ENCODE measurements around the gene KRT33B. TPM values are rescaled to one million over a fixed set of nuclear protein-coding genes. Genes with fewer than 3 reads are reported as not detected.
"Not testable (repeated sequence)": the region's sequence is repeated elsewhere in the genome, so short reads cannot be mapped to it uniquely, and the experiment has no call there.

KRT33B gene
- total RNA-seq, 1 donor from 2014 or later: not detected

DNA sequence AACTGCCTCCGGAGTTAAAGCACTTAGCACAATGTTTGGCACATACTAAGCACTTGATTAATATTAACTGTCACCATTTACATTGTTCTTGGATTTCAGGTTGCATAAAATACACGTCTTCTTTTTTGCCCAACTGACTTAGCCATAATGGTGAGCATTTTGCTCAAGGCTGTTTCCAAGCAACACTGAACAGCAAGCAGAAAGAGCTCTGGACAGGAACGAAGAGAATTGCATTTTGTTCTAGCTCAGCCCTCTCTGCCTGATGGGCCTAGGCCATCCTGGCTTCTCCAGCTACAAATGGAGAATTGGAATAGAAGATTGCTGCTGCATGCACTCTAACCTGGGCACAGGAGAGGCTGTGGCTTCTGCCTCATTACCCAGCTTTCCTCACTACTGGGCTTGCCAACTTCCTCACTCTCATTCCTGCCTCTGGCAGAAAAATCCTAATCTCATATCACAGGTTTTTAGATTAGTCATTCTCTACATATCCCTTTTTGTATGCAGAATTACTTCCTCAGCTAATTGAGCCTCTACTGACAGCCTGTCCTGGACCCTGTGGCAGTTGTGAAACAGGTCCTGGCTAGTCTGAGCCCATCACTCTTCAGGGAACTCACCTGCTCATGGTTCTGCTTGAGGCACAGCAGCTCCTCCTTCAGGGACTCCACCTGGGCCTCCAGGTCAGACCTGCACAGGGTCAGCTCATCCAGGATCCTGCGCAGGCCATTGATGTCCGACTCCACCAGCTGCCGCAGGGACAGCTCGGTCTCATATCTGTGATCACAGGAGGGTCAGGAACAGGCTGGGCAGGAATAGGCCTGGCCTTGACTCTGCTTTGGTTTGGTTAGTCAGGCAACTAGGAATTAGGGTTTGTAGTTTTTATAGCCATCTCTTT, 21.5 kb downstream of the KRT33B start:
- no peak for DNase-seq (ENCODE audit: low spot score)

DNA sequence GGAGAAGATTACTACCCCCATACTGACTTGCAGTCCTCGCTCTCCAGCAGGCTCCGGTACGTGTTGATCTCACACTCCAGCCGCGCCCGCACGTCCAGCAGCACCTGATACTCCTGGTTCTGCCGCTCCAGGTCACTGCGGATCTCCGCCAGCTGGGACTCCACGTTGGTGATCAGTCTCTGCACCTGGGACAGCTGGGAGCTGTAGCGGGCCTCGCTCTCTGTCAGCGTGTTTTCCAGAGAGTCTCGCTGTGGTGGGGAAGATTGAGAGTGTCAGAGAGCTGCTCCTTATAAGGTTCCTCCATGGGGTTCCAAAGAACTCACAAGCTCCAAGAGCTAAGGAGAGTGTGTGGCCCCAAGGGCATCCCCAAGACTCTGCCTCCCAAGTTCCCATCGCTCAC, 23.2 kb downstream of the KRT33B start:
- not testable (repeated sequence) for DNase-seq (ENCODE audit: low spot score)

DNA sequence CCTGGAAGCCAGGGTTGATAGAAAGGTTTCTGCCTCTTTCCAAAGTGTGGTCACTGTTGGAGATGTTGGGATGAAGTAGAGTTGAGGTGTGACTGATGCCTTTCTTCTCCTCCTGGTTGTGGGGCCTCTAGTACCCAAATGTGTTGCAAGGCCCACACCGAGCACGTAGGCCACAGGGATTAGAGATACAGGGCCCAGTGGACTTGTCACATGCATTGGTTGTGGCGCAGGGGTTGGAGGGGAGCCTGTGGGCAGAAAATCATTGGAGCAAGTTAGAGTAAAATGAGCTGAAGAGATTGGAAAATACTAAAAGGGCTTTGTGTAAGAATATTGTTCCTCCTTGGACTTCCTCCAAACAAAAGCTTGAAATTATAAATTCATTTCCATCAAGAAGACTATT, 23.6 kb downstream of the KRT33B start:
- DNase-seq (ENCODE audit: low spot score): no peak

DNA sequence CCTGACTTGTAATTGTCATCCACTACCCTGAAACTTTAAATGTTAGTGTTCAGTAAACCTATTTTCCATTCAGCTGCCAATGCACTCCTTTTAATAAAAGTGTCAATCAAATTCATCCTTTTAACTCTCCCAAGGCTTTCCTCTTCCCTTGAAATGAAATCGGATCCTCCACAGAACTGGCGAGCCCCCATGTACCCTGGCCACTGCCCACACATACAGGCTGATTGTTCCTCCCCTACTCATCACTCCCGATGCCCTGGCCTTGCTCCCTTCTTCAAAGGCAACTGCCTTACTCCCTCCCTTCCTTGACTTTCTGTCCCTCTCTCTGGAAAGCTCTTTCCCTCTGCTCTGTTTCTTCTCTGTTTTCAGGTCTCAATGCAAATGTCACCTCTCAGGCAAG, 26.6 kb downstream of the KRT33B start:
- no peak for DNase-seq (ENCODE audit: low spot score)

DNA sequence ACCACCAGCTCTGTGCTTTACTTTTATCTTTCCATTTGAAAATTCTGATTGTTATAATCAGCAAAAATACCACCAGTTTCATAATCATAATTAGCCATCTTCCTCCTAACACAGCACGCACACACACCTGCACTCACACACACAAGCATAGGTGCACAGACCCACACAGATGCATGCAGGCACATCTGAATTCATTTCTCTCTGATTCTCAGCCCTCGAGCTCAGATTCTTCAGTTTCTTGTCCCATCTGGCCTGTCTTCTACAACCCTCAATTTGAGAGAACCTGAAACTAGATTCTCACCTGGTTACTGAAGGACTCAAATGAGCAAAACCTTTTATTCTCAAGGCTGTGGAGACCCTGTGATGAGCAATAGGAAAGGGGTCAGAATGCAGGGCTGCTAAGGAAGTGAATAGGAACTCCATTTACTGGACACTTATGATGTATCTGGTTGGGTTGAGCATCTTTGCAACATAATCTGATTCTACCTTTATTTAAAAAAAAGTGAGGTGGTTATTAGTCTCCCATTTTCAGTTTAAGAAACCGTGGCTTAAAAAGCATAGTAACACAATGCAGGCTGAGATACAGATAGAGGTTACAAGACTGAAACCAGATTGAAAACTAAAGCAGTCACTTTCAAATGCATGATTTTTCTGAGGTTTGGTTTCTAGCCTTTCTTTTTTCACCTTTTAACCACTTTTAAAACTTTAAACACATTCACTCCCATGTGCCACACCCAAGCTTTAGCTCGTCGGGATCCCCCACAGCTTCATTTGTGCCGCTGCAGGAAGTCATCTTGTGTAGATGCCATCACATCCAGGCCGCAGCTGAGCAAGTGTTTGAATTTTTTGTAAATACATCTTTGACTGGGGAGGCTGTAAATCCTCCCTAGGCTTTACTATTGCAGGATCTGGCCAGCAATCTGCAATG, 28.4 kb downstream of the KRT33B start:
- no peak for DNase-seq (ENCODE audit: low spot score)

DNA sequence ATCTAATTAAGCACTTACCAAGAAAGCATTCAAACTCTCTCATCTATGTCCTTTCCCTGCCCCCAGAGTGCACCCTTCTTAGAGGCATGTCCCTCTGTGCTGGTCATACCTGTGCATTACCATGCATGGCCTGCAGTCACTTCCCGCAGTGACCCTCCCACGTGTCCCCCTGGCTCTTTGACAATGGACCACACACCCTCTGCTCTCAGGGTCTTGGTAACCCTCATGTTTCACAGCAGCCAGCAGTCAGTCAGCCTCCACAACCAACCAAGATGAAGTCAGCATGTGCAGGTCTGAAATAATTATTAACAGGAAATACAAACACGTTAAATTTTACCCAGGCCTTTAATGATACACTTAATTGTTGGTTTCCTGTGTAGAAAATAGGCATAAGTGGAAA, 29.1 kb downstream of the KRT33B start:
- no peak for DNase-seq (ENCODE audit: low spot score)

DNA sequence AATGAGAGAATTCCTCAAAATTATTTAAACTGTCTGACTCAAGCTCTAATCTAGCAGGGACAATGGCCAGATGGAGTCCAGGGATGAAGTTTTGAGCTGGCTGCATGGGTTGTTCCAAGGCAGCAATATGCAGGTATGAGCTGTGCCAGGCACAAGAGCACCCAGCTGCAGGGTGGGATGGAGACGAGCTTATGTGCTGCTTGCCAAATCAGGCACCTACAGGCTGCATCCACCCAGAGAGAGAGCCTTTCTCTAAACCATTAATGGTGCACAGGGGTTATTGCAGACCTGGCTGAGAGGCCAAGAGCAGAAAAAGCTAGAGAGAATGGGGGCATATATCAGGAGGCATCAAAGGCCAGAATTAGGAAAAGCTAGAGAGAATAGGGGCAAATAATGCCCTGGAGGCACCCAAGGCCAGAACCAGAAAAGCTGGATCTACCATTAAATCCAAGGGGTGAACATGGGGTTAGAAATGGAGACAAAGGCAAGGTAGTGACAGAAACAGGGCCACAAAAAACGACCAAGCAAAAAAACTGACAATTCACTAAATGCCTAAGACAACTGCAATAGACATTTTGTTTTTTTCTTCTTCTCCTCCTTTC, 29.9 kb downstream of the KRT33B start:
- peak; percentile 19 for DNase-seq (ENCODE audit: low spot score)

DNA sequence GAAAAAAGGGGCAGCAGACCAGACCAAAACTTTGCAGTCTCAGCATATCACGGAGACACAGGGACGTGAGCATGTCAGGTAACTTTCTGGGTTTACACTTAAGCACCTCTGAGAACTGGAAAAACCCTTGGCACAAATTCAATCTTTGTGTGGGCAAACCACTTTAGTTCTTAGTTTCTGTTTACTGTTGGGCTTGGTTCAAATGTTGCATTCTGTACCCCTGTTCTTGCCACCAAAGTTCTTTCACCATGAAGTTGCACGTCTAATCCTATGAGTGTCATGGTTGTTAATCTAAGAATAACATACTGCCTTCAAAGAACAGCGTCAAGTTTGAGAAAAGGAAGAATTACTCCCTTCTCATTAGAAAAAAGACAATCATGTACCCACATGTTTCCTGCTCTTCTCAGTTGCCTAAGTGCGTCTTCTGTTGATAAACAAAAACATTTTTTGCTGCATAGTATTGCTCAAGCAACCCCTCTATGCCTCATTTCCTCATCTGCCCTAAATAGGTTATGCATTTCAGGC, 30.6 kb downstream of the KRT33B start:
- peak; percentile 43 for DNase-seq (ENCODE audit: low spot score)

DNA sequence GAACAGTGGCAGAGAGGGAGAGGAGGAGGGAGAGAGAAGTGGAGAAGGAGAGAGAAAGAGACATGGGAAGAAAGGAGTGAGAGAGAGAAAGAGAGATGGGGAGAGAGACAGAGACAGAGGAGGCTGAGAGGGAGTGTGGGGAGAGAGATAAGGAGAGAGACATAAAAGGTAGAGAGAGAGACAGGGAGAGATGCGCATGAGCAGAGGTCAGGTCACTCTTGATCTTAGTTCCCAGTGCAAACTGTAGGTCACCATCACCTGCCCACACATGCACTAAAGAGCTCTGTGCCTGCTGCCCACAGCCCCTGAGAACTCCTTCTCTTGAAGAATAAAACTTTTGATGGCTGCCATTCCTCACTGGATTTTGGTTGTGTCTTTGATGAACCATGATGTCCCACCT, 33.9 kb downstream of the KRT33B start:
- DNase-seq (ENCODE audit: low spot score): no peak

DNA sequence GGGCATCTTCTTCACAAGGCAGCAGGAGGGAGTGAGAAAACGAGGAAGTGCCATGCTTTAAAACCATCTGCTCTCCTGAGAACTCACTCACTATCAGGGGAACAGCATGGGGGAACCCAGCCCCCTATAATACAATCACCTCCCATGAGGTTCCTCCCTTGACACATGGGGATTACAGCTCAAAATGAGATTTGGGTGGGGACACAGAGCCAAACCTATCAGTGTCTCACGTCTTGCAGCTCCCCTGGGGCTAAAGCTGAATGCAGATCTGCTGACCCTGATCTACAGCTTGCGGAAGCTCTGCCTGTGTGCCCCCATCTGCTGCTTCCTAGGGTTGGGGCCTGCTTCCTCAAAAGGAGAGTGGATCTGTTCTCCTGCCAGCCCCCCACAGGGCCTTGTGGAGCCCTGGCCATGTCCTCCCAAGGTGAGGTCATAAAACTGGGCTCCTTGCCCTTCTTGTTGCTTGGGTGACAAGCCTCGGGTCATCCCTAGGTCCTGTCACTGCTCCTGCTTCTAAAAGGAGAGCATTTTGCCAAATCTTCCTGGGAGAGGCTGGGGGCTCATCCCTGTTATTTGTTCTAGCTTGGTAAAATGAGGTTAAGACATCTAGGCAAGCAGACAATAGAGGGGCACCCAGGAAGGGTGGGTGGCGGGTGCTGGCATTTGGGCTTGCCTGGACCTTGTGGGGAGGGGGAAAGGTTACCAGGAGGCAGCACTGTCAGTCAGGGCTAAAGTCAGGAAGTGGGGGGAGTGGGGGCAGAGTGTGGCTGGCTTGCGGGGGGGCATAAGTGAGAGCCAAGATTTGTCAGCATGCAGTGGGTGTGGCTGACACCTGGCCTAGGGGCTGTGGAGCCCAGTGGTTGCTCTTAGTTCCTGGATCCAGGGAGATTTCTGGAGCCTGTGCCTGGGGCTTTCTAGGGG, 35.0 kb downstream of the KRT33B start:
- DNase-seq (ENCODE audit: low spot score): no peak

DNA sequence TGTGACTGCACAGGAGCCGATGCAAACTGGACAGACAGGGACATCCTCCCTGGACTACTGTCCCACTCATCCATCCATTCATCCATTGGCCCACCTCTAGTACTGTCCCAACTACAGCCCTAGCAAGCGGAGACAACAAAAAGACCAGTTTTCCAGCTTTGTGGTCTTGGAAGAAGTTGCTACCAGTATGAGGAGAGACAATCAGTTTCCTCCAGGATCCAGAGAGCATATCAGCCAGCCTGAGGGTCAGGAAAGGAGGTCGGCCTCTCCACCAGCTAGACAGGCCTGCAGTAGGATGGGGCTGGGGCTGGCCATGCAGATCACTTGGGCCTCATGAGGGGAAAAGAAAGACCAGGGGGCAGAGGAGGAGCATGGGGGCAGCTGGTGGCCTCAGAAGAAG, 35.8 kb downstream of the KRT33B start:
- no peak for DNase-seq (ENCODE audit: low spot score)

DNA sequence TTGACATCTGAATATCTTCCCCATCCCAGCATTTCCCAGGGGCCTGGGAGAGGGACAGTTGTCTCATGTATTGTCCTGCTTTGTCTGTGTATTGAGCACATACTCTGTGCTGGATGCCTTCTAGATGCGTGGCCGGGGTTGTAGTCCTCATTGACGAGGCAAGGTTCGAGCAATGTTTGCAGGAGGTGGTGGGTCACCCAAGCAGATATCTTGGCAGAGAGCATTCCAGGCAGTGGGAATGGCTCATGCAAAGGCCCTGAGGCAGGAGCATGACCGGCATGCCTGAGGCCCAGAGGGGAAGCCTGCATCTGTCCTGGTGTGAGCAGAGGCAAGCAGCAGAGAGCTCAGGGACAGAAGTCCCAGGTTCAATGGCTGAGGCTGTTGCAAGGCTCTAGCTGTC, 36.5 kb downstream of the KRT33B start:
- no peak for DNase-seq (ENCODE audit: low spot score)

DNA sequence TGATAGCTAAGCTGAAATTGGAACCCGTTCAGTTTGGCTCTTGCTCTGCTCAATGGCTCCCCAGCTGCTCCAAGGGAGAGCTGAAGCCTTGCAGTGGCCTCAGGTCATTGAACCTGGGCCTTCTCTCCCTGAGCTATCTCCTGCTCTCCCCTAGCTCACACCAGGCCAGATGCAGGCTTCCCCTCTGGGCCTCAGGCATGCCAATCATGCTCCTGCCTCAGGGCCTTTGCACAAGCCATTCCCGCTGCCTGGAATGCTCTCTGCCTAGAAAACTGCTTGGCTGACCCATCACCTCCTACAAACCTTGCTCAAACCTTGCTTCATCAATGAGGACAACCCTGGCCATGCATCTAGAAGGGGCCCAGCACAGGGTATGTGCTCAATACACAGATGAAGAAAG, 37.4 kb downstream of the KRT33B start:
- DNase-seq (ENCODE audit: low spot score): no peak

DNA sequence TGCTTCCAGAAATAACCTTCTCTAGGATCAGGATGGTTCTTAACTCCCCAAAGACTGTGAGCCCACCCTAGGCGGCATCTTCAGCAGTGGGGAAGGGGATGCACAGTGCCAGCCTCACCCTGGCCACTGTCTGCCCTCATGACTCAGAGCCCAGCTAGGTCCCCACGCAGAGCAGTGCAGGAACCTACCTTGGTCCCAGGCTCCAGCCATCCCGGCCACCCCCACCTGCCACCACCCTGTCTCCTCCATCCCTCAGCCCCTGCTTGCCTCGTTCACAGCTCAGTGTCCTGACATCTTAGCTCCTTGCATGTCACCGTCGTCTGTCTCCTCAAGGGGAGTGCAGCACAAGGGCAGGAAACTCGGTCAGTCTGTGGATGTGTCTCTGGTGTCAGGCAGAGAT, 38.0 kb downstream of the KRT33B start:
- DNase-seq (ENCODE audit: low spot score): no peak

DNA sequence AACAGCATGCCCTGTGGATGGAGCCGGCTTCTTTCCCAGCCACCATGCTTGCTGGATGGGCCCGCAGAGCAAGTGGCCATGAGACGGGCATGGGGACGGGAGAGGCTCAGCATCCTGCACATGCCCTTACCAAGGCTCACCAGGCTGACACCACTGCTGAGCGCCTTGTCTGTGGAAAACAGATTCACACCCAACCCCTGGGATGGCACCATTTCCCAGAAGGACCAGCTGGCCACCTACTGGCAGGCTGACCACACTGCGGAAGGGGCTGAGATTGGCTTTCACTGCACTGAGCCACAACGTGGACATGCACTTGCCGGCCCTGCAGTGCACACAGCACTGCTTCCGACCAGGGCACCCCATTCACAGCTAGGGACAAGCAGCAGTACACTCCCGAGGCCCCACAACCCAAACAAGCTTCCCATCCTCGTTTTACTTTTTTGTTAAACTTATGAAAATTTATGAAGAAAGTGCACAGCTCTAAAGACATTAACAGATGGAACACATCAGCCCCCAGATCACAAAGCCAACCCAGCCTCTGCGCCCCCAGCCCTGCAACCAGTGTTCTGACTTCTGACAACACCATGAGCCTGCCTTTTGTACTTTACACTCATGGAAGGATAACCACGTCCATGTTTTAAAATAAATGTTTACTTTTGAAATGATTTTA, 40.2 kb downstream of the KRT33B start:
- DNase-seq (ENCODE audit: low spot score): no peak

DNA sequence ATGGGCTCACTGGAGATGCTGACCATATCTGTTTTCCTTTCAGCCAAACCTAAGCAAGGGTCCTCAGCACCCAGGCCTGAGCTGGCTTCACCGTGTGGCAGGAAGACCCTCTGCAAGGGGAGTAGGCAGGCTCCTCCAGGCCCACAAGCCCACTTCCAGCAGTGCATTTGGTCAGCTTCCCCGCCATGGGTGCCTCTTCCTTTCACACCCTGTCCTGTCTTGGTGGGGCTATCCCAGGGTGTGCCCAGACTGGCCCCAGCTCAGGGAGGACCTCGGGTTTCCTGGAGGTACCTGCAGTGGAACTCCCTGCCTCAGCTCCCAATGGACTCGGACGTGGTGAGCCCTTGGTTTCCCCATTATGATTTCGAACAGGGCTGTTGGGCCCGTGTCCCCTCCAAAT, 41.4 kb downstream of the KRT33B start:
- no peak for DNase-seq (ENCODE audit: low spot score)

DNA sequence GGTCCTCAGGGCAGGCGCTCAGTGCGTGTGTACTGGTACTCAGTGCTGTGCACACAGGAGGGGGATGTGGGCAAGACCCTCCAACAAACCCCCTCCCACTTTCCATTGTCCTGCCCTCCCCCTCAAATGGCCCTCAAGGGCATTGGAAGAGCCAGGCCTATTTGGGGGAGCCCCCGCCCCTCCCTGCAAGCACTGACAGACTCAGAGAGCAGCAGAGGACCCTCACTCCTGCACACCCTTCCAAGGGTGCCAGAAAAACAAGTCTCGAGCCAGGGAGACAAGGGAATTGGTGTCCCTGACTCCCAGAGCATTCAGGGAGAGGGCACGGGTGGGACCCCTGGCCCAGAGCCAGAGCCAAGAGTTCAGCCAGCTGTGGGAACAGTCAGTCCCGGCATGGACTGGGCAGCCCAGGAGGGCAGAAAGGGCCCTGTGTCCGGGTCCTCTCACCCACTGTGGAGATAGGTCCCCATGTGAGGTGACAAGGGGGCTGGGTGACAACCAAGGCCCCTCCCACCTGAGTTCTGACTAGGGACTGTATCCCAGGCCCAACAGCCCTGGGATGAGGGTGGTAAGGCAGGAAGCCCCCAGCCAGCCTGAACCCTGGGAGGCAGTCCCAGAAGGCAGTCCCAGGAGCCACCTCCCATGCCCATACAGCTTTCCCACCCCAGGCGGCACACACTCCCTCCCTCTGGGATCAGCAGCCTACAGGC, 42.0 kb downstream of the KRT33B start:
- DNase-seq (ENCODE audit: low spot score): no peak

DNA sequence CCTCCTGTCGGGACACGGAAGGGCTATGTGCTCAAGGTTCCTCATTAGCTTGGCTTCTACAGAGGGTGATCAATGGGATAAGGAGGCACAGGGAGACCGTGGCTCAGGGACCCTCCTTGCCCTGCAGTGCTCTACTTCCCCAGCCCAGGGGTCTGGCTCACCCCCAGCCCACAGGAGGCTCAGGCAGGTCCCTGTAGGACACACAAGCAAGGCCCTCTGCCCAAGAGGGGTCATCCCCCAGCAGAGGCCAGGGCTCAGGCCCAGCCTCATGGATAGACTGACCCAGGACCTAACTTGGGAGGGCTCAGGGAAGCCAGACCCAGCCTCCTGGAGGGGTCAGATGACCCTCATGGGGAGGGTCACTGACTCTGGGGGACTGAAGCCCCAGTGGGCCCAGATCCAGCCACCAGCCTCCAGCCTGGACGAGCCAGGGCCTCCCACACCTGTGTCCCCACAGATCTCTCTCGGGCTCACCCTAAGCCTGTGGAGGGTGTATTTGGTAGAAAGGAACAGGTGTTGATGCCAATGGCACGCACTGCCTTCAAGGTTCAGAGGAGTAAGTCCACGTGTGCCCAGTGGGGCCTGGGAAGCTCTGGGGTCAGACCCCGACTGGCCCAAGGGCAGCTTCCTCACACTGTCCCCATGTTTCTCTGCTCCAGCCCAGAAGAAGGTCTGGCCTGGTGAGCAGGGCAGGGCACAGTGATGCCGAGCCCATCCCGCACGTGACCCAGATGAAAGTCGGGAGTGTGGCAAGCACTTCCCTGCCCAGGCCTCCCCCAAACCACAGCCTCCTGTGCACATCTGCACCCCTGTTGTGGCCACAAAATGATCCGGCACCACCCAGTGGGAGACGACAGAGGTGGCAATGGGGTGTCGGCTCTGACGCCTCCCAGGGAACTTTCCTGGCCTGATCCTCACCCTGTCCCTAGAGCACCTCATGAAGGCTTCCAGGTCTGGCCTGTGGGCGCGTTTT, 43.2 kb downstream of the KRT33B start:
- no peak for DNase-seq (ENCODE audit: low spot score)

DNA sequence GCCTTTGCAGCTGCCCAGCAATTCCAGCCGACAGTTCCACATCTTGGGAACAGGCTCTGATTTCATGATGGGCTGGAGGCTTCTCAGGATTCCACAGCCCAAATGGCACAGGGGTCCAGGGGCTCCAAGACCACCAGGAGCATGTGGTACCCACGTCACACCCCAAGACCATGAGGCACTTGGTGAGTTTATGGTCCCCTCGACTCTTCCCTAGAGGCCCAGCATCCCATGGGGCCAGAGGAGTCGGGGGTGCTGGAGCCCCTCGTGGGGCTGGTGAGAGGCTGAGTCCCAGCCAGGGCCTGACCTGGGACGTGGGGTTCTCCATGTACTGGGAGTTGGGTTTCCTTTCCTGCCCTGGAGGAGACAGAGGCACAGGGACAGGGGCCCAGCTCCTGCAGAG, 44.0 kb downstream of the KRT33B start:
- no peak for DNase-seq (ENCODE audit: low spot score)

All from ureter (tissue), 1 donor.